IPS DF 4.7 (cell line): ENCODE measurements around the gene SDR42E2.

Source experiments
- DNase-seq: peaks from one replicate; pipeline ENCODE4 v3.0.0-alpha.2; 2013; ENCODE audit warnings: low spot score; ENCODE audit errors: extremely low read depth

The SDR42E2 gene

DNA sequence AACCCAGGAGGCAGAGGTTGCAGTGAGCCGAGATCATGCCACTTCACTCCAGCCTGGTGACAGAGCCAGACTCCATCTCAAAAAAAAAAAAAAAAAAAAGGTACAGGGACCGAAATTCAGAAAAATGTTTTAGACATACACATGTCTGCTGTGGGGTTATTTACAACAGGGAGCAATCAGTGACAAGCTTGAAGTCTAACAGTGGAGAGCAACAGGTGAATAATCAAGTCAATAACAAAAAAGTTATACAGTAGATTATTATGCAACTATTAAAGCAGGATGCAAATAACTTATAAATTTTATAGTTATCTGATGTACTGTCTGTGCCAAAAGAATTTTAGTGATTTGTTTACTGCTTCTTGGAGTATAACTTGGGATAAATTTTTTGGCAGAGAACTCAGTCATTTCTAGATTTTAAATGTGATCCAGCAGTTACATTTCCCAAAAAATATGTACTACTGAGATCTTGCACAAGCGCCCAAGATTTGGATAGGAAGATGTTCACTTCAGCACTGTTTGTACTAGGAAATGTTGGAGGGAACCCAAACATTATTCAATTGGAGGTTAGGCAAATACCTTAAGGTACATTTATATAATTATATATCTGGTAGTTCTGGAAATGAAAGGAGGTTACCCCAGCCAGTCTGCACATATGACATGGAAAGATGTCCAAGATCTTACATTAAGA, 77.9 kb downstream of the SDR42E2 start:
- DNase-seq = no peak
